ENCODE data around the gene PPP1R8.
"Not testable (repeated sequence)": the region's sequence is repeated elsewhere in the genome, so short reads cannot be mapped to it uniquely, and the experiment has no call there.

PPP1R8 gene

DNA sequence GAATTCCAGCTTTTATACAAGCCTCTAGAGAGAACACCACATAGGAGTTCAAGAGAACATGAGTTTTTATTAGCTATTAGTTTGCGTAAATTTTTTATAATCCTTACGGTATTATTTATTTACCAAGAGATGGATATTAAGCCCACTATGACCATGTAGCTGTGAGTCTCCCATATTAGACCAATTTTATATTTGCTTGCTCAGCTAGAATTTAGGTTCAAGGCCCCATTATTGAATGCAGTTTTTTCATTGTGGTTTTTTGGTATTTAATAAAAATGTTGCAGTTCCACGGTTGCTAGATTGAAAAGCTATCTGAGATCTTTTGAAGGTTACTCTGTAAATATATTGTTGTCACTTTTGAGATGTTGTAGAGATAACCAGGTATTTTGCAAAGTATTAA is 2.9 kb downstream of the PPP1R8 start:
- DNase-seq, result no peak

DNA sequence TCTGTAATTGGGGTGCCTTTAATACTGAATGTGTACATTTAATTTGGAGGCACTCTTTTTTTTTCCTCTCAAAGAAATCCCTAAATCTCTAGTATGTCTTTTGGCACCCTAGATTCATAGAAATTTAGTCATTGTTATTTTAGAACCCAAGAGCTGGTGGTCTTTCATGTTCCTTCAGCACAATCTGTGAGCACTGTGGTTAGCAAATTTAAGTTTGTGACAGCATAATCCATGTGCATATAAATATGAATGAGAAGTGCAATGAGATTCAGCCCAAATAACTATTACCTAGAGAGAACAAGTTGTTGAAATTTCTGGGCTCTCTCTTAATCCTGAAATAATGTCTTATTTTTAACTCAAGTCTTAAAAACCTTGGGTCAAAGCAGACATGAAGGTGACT is 4.5 kb downstream of the PPP1R8 start:
- DNase-seq, result no peak

- DNase-seq, result no peak
Observed at GRCh38 chr1:27835501-27835900, 4.9 kb downstream of the PPP1R8 start.

GRCh38 chr1:27849951-27850350 is 19.4 kb downstream of the PPP1R8 start:
- no peak for DNase-seq

- DNase-seq, result no peak
Observed at GRCh38 chr1:27855085-27855484, 24.5 kb downstream of the PPP1R8 start.

GRCh38 chr1:27856561-27857343 is 26.2 kb downstream of the PPP1R8 start:
- no peak for DNase-seq

DNA sequence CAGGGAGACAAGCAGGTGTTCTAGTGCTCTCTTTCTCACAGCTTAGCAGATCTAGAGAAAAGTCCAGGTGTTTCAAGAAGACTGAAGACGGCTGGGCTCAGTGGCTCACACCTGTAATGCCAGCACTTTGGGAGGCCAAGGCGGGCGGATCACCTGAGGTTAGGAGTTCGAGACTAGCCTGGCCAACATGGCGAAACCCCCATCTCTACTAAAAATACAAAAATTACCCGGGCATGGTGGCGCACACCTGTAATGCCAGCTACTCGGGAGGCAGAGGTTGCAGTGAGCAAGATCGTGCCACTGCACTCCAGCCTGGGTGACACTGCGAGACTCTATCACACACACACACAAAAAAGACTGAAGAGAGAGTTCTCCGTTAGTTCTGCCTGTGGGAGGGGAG is 27.0 kb downstream of the PPP1R8 start:
- not testable (repeated sequence) for DNase-seq

DNA sequence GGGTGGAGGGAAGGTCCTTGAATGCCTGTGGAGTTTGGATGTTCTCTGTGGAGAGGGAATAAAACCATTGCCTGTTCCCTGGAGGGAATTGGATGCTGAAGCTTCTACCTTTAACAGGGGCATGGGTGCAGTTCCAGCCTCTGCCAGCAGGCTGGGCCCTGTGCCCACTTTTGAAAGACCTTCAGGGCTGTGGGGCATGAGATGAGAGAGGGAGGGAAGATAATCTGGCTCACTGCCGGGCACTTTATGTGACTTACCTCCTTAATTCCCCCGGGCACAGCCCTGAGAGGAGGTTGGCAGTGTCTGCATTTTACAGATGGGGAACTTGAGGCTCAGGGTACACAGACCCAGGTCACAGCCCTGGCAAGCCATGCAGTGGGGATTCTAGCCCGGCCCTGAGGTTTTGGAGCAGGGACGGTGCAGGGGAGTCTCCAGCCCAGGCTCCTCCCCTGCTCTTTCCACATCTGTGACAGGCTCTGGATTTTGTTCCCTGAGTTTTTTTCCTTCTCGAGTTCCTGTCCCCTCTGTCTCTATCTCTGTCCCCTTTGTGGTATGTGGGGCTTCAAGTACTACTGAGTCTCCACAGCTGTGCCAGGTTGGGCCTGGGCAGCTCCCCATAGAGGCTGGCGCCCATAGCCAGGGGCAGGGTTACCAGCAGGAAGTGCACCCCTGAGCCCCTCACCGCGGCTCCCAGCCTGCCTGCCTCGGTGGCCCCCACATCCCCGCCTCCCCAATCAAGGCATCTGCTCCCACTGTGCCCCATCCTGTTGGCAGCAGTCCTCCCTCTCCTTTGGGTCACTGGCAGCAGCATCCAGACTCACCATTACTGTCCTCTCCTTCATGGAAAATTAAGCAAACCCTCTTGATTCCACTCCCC is 27.7 kb downstream of the PPP1R8 start:
- DNase-seq, result peak; percentile 81

DNA sequence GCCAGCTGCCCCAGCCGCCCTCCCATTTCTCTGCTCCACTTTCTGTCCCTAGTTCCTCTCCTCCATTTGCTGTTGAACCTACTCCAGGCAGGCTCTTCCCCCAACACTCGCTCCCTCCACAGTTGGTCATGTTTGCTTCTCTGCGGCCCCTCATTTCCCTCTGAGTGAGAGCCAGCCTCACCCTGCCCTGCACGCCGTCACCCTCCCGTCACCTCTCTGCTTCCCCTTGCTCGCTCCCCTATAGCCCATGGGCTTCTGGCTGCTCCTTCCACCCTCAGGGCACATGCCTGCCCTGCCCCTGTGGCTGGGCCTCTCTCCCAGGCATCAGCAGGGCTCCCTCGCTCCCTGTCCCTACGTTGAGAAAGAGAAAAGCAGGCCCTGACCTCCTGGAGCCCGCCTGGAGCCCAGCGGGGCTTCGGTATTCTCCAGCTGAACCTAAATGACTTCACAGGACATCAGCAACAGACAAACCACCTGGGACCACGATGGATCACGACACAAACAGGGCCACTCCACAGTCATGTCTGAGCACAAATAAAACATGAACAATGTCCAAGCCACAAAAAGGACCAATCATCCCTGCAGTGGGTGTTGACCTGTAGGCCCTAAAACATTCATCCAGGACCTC is 28.5 kb downstream of the PPP1R8 start:
- DNase-seq, result no peak

GRCh38 chr1:27861436-27861835 is 30.9 kb downstream of the PPP1R8 start:
- DNase-seq, result no peak

DNA sequence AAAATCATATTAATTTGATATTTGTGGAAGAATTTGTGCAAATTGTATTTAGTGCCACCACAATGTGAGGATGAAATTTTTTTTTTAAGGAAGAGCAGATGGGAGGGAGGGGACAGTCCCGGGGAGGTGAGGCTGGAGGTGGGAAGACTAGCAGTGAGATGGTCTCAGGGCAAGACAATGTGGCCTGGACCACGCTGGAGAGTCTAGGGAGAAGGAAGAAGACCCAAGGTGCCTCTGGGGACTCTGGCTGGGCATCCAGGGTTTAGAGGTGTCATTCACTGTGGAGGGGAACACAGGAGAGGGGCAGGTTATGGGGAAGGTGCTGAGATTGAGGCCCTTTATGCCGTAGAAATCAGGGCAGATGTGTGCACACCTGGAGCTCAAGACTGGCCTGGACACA is 31.4 kb downstream of the PPP1R8 start:
- no peak for DNase-seq

DNA sequence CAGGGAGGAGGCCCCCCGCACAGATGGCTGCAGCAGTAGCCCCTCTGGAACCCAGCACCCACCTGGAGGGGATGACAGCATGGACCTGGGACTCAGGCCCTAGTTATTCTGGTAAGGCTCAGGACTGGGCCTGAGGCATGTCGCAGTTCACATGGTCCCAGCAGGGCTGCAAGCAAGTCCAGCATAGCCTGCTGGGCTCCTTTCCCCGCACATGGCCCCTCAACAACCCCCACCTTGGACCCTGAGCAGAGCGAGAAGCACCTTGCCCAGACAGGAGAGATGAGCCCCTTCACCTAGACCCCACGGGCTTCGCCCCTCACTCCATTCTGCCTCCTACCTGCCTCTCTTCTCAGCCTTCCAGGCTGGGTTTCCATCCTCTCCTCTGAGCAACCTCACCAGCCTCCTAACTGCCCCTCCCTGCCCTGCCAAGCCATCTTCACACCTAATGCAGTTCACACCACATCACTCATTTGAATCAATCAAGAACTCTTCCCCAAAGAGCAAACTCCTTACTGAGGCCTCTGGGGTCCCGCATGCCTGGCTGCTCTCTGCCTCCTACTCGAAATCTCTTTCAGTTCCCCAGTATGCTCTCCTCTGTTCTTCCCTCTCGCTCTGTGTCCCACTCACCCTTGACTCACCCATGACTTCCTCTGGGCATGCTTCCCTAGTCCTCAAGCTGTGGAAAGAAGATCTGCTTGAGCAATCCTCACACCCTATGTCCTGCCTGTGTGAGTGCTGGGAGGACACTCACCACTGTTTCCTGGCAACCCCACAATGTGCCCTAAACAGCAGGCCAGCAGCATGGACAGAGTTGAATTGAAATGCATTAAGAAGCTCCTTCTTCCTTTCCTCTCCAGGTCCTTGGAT is 32.3 kb downstream of the PPP1R8 start:
- no peak for DNase-seq

DNA sequence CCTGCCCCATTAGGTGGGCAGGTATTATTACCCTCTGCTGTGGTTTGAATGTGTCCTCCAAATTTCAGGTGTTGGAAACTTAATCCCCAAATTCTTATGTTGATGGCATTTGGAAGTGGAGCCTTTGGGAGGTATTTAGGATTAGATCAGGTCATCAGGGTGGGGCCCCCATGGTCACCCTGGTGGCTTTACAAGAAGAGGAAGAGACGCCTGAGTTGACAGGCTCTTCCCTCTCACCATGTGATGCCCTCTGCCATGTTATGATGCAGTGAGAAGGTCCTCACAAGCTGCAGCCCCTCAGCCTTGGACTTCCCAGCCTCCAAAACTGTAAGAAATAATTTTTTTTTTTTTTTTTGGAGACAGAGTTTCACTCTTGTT is 32.9 kb downstream of the PPP1R8 start:
- DNase-seq, result no peak

GRCh38 chr1:27864264-27864895 is 33.8 kb downstream of the PPP1R8 start:
- DNase-seq, result peak; percentile 46

DNA sequence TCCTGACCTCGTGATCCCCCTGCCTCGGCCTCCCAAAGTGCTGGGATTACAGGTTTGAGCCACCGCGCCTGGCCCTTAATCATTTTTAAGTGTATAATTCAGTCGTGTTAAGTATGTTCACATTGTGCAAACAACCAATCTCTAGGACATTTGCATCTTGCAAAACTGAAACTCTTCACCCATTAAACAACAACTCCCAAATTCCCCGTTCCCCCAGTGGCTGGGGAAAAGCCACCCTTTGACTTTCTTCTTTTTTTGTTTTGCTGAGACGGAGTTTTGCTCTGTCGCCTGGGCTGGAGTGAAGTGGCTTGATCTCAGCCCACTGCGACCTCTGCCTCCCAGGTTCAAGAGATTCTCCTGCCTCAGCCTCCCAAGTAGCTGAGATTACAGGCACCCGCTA is 35.2 kb downstream of the PPP1R8 start:
- DNase-seq, result no peak

GRCh38 chr1:27868556-27868931 is 38.0 kb downstream of the PPP1R8 start:
- DNase-seq, result no peak

DNA sequence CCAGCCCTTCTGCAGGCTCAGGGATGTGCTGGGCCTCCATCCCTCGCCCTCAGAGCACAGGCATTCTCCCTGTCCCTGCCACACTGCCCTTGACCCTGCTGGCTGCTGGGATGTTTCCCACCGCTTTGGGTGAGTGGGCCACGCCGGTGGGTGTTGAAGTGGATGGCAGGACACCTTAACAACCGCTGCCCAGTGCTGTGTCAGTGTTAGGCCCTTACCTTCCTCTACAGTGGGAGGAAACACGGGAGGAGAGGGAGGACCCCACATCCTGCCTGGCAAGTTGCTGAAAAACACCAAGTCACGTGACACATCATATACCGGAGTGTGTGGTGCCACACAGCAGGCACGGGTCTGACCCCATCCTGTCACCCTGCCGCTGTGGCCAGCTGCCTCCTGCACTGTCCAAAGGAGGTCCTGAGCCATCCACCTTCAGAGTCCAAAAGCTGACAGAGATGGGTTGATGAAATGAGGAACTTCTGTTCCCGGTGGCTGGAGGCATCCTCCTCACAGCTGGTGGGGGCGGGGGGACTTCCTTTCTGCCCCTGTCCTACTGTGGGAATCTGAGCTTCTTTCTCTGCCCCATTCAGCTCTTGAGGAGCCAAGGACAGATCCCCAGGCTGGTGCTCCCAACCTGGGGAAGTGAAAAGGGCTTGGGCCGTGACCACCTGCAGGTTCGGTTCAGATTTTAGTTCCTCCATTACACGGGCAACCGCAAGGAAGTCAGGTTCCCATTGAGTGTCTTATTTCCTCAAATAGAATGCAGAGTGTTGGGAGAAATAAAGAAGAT is 38.5 kb downstream of the PPP1R8 start:
- DNase-seq, result peak; percentile 85

- DNase-seq, result no peak
Observed at GRCh38 chr1:27869719-27870085, 39.1 kb downstream of the PPP1R8 start.

GRCh38 chr1:27871076-27871475 is 40.5 kb downstream of the PPP1R8 start:
- not testable (repeated sequence) for DNase-seq

DNA sequence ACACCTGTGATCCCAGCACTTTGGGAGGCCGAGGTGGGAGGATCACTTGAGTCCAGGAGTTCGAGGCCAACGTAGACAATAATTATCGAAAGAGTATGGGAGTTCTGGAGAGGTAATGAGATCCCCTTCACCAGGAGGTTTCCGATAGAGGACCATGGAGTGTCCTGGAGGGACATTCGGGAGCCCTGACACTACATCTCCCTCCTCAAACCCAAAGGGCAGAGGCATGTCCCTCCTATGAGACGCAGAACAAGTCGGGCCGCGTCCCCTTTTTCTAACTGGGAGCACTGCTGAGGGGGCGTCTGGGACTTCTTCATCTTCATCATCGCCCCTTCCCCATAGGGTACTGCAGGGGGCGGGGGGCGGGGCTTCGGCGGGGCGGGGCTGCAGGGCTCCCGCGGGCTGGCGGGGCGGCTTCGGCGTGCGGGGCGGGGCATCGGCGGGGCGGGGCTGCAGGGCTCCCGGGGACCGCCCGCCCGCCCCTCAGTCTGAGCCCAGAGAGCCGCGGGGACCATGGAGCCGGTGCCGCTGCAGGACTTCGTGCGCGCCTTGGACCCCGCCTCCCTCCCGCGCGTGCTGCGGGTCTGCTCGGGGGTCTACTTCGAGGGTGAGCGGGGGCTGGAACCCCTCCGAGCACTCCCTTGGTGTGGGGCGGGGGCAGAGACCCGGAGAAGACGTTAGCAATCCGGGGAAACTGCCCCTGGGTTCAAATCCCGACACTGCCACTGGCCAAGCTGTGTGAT is 41.6 kb downstream of the PPP1R8 start, which contains the start of gene THEMIS2:
Gene THEMIS2 (plus strand): TSS at position 486 of the 743 bp plus-strand sequence. CDS start 28 bp downstream, at position 514.
- peak; percentile 67 for DNase-seq

Measured in CD4-positive, alpha-beta T cell treated with Interleukin-4 for 4 hours (primary cell).